HG03457 (cell line): Measurements from ENCODE around the gene RHOBTB3.

Experiments used
- ATAC-seq: cut with Tn5 transposase; IDR thresholded peaks from one replicate; pipeline ENCODE4 v1.9.1; 2021; ENCODE audit warnings: moderate number of reproducible peaks; ENCODE audit not compliant: unreplicated experiment

Gene RHOBTB3

GRCh38 chr5:95730011-95730700, 980 bp upstream of the RHOBTB3 start:
- no peak for ATAC-seq

GRCh38 chr5:95731571-95732554, 727 bp downstream of the RHOBTB3 start:
- ATAC-seq, result no peak

DNA sequence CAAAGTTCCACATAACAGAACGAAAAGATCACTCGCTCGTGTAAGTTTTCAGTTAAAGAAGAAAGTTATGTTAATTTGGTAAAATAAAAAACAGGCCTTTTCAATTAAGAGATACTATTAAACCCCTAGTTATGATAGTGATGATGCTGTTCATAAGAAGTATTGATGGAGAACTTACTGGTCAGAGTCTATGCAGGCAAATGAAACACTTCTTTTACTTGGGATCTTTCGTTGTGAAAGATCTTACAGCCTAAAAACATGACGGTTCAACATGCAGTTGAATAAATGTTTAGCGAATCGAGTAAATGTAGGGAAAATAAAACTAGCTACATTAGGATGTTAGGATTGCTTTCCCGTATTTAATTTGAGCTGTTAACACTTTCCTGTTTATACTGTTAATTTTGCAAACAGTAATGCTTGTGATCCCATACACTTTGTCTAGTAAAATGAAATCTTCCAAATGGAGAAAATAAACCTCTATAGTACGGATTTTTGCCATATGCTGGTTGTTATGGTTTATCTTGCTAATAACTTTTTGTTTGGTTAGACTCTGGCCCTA, 2.0 kb downstream of the RHOBTB3 start:
- no peak for ATAC-seq

DNA sequence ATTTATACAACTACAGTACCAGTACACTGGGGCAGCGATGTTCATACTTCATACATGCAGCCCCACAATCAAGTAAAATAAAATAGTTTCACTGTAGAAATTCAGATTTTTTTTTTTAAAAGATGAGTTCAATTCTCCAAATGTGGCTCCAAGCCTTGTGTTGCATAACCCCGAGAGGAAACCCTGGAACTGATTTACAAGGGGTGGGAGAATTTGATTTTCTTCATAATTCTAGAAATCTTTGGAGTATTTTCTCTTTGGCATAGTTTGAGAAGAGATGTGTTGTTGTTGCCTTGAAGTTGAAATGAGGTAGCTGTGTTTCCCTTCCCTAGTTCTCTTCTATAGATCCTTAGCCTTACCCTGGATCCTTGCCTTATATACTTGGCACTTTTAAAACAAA, 3.1 kb downstream of the RHOBTB3 start:
- ATAC-seq, result no peak

- ATAC-seq, result no peak
These were observed 3.8 kb downstream of the RHOBTB3 start for GRCh38 chr5:95734906-95735305.

DNA sequence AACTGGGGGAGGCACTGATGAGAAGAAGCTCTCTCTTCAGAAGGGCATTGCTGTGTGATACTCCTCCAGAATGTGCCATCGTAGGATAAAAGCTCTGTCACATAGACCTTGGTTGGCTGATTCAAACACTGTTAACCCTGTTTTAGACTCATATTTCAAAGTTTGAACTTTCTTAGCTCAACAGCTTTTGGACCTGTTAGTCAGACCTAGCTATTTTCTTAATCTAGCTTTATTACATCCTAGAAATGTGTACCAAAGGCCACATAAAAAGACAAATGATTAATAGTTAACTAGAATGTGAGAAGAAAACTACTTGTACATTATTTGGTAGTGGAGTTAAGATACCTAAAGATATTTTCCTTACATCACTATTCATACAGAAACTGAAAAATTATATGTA, 4.3 kb downstream of the RHOBTB3 start:
- no peak for ATAC-seq

DNA sequence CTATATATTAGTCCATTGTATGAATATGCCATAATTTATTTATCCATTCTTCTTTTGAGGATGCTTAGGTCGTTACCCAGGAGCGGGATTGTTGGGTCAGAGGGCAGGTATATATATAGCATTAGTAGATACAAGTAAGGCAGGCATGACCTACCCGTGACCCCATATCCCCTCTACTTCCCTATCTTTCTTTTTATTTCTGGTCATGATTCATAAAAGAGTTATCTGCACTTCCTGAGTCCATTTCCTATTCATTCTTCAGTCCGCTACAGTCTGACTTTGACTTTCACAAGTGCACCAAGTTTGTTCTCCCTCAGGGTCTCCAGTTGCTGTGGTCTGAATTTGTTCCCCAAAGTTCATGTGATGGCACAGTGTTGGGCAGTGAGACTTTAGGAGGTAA, 6.9 kb downstream of the RHOBTB3 start:
- no peak for ATAC-seq

DNA sequence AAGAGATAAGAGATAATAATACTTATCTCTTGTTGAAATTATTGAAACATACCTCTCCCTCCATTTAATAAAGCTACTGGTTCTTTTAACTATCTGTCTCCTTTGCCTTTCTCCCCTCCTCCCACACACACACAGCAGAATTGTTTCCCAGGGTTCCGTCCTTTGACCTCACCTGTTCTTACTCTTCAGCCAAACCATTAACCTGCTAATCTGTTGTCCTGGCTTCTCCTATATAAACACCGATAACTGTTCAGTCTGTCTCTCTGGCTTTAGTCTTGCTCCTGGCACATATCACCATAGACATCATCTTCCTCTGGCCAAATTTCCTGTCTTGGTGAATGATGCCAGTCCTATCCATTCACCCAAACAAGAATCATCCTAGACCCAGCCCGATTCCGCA, 7.7 kb downstream of the RHOBTB3 start:
- no peak for ATAC-seq

DNA sequence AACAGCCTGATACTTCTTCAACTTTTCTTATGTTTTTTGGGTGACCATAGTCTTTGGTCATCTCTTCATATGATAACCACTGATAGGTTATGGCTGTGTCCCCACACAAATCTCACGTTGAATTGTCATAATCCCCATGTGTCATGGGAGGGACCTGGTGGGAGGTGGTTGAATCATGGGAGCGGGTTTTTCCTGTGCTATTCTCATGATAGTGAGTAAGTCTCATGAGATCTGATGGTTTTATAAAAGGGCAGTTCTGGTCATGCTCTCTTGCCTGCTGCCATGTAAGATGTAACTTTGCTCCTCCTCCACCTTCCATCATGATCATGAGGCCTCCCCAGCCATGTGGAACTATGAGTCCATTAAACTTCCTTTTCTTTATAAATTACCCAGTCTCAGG, 8.7 kb downstream of the RHOBTB3 start:
- ATAC-seq, result no peak

GRCh38 chr5:95741458-95741857, 10.3 kb downstream of the RHOBTB3 start:
- ATAC-seq, result no peak

DNA sequence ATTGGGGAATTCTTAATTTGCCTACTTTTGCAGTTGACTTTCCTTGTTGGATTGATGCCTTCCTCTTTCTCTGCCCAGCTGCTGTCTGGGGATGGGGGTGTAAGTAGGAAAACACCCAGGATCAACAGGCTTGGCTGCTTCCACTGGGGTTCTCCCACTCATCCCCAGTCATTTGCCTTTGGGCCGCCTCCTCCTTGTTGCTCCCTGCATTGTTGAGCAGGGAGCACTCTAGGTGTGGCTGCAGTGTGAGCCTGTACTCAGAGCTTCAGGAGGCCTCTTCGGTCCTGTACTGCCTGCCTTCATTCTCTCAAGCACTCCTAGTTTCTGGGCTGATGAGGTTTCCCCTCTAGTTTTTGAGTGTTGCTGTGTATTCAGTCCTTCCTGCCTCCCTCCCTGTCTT, 12.1 kb downstream of the RHOBTB3 start:
- ATAC-seq, result no peak

DNA sequence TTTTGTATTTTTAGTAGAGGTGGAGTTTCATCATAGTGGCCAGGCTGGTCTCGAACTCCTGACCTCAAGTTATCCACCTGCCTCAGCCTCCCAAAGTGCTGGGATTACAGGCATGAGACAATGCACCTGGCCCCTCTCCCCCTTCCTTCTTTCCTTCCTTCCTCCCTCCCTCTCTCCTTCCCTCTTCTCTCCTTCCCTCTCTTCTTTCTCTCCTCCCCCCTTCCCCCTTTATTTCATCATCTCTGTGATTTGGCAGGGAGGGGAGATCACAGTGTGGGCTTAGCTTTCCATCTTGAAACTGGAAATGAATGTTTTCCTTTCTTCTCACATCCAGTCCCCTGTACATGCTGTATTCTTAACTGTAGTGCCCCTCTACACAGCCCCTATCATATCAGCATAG, 12.7 kb downstream of the RHOBTB3 start:
- no peak for ATAC-seq

- no peak for ATAC-seq
These were observed 15.1 kb downstream of the RHOBTB3 start for GRCh38 chr5:95746194-95746593.

GRCh38 chr5:95746722-95747679, 15.9 kb downstream of the RHOBTB3 start:
- ATAC-seq, result no peak

- no peak for ATAC-seq
These were observed 17.0 kb downstream of the RHOBTB3 start for GRCh38 chr5:95748133-95748532.

GRCh38 chr5:95754545-95754944, 23.4 kb downstream of the RHOBTB3 start:
- ATAC-seq, result no peak

DNA sequence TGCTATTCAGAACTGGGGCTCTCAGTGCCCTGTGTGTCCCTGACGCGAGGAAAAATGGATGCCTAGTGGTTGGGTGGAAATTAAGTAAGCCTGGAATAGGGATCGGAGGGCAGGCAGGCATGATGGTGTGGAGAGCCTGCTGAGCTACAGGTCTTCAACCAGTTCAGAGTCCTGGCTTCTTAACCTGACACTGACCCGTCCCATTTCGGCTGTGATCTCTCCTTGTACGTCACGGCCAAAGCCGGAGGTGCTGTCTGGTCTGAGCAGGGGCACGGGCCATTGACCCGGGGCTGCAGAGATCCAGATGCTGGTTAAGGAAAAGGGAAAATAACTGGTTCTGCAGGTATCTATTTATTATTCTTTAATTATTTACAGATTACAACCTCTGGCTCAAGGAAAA, 27.9 kb downstream of the RHOBTB3 start:
- no peak for ATAC-seq

- ATAC-seq, result no peak
These were observed 28.5 kb downstream of the RHOBTB3 start for GRCh38 chr5:95759634-95760033.

DNA sequence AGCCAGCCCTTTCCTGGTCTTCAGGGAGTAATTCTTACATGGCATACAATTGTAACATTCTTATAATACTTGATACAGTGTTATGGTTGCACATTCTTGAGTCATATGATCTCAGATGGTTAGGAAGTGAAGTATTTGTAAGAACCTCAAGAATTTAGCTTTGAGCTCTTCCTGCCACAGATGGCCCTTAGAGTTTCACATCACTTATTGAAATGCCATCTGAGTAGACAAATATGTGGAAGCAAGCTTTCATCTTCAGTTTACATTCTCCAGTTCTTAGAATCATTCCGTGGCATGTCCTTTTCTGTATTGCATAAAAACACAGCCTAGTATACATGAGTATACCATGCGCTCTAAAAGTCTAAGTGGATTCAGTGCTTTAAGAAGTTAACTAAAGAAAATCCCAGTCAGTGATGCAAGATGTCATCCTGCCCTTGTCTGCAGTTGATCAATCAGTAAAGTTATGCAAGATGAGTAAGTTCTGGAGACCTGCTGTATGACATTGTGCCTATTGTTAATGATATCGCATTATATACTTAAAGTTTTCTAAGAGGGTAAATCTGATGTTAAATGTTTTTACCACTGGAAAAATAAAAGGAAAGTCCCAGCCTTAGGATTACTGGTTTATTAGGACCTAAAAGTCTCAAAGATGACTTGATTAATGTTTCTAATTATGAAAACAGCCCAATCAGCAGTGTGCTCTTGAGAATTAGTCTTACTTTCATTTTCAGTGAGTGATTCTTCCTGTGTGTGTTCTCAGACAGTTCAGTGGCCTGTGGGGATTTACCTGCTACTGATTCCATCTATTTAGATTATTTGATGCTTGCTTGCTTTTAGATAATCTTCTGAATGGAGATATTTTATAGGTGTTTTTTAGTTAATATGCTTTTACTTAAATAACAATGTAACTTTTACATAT, 29.4 kb downstream of the RHOBTB3 start:
- peak; percentile 86 for ATAC-seq
